Naive thymus-derived CD8-positive, alpha-beta T cell (primary cell): ENCODE data around the gene STARD9. TPM values are rescaled to one million over a fixed set of nuclear protein-coding genes. Genes with fewer than 3 reads are reported as not detected.
"Not testable (repeated sequence)": the region's sequence is repeated elsewhere in the genome, so short reads cannot be mapped to it uniquely, and the experiment has no call there.

Experiments used
- ATAC-seq, 2 donors: fragments of 150-1000 bp; cut with Tn5 transposase in 1 of 2; sonication (Bioruptor Pico), chemical (Tn5 transposase) in 1 of 2; 1 replicate in 1 of 2; 2 replicates in 1 of 2; pipeline ENCODE4 v1.10.0; 2021; ENCODE audit warnings: mild to moderate bottlenecking in 2 of 2, moderate library complexity in 2 of 2
- POLR2A ChIA-PET: fragments of 350-600 bp; sonication (Branson Sonifier 250); formaldehyde crosslinking; loops from one replicate; lab custom pipeline; 2021; ENCODE audit warnings: antibody characterized with exemption; lab: Charles Lee
- DNase-seq, 10 donors: peaks; one replicate each; pipeline versions ENCODE4 v3.0.0 to v3.0.0-alpha.2; 2020 to 2022
- H3K27ac Mint-ChIP-seq, 10 donors: one replicate each; pipeline ENCODE4 v1.8.0; 2020 to 2022; ENCODE audit warnings: mild to moderate bottlenecking in 10 of 10, mixed read lengths in 10 of 10, moderate library complexity in 4 of 10, inconsistent platforms in 1 of 10
- H3K27me3 Mint-ChIP-seq, 5 donors: one replicate each; pipeline ENCODE4 v1.8.0; 2021 to 2022; ENCODE audit warnings: mixed read lengths in 5 of 5
- H3K36me3 Mint-ChIP-seq, 3 donors: one replicate each; pipeline ENCODE4 v1.8.0; 2020 to 2022; ENCODE audit warnings: mixed read lengths in 3 of 3, mild to moderate bottlenecking in 2 of 3, inconsistent platforms in 1 of 3
- H3K4me1 Mint-ChIP-seq, 4 donors: one replicate each; pipeline ENCODE4 v1.8.0; 2021 to 2022; ENCODE audit warnings: mixed read lengths in 4 of 4
- H3K4me3 Mint-ChIP-seq, 10 donors: one replicate each; pipeline ENCODE4 v1.8.0; 2020 to 2022; ENCODE audit warnings: mild to moderate bottlenecking in 10 of 10, mixed read lengths in 10 of 10, moderate library complexity in 6 of 10, inconsistent platforms in 1 of 10
- H3K9me3 Mint-ChIP-seq, 9 donors: one replicate each; pipeline ENCODE4 v1.8.0; 2020 to 2022; ENCODE audit warnings: mixed read lengths in 9 of 9, mild to moderate bottlenecking in 3 of 9, inconsistent platforms in 1 of 9, moderate library complexity in 1 of 9
- polyA plus RNA-seq, 3 donors: library from polyadenylated mRNA; unstranded; fragments of 300-500 nt; fragmentation: Illumina TruSeq; gene quantifications; one replicate each; pipeline ENCODE4 v1.2.3, GENCODE V29; 2021
- total RNA-seq, 8 experiments: library from RNA in 2 of 8; stranded (reverse) in 2 of 8; gene quantifications; one replicate each; pipeline ENCODE4 v1.2.3 and lab custom pipeline; 2021 to 2026

STARD9 gene
- total and polyA plus RNA-seq, 5 experiments from 2014 or later, result 0.10 to 13.7 (median 0.53) TPM

GRCh38 chr15:42592716-42593115, 17.3 kb downstream of the STARD9 start:
- ATAC-seq (no peak), DNase-seq (no peak)
- H3K9me3 Mint-ChIP-seq, result no peaks in the 10 kb centered on the region
- no peak overlapping the region for H3K4me3 Mint-ChIP-seq
- POLR2A ChIA-PET, result interaction anchor here (0.7 to 1.7 kb wide), 2 partner anchors 11 to 17 kb away, joined by 6 to 9 read pairs; no protein-coding TSS in a partner anchor
- no peaks in the 10 kb centered on the region for H3K27me3 Mint-ChIP-seq
- peaks cover 0 to 12% (median 10%) of the 10 kb centered on the region in 3 donors for H3K36me3 Mint-ChIP-seq
- peaks cover 0 to 3% (median 0%) of the 10 kb centered on the region in 4 donors for H3K4me1 Mint-ChIP-seq
- H3K27ac Mint-ChIP-seq, result peak overlapping the region in 1 of 10 donors; percentile 7

- Mint-ChIP-seq H3K4me3 (no peak overlapping the region), H3K36me3 (peaks cover 0 to 12% (median 9%) of the 10 kb centered on the region in 3 donors), H3K27me3 (no peaks in the 10 kb centered on the region), H3K27ac (peak overlapping the region in 1 of 10 donors; percentile 7), H3K4me1 (peaks cover 0 to 3% (median 0%) of the 10 kb centered on the region in 4 donors), H3K9me3 (no peaks in the 10 kb centered on the region)
- ATAC-seq (no peak), DNase-seq (no peak)
- POLR2A ChIA-PET, result interaction anchor here (0.7 to 1.7 kb wide), 3 partner anchors 12 to 31 kb away, joined by 3 to 9 read pairs (median 6); no protein-coding TSS in a partner anchor
Measured at GRCh38 chr15:42593143-42593542, 17.7 kb downstream of the STARD9 start.

GRCh38 chr15:42594095-42594494, 18.7 kb downstream of the STARD9 start:
- H3K4me1 Mint-ChIP-seq, result no peaks in the 10 kb centered on the region
- H3K9me3 Mint-ChIP-seq, result no peaks in the 10 kb centered on the region
- ATAC-seq, result no peak
- H3K27me3 Mint-ChIP-seq, result no peaks in the 10 kb centered on the region
- DNase-seq, result no peak
- no peak overlapping the region for H3K4me3 Mint-ChIP-seq
- POLR2A ChIA-PET, result interaction anchor here (0.6 kb wide), 1 partner anchor 14 kb away, joined by 3 read pairs; no protein-coding TSS in a partner anchor
- H3K27ac Mint-ChIP-seq, result no peak overlapping the region
- H3K36me3 Mint-ChIP-seq, result peaks cover 0 to 12% (median 6%) of the 10 kb centered on the region in 3 donors

- Mint-ChIP-seq H3K4me1 (no peaks in the 10 kb centered on the region), H3K9me3 (no peaks in the 10 kb centered on the region), H3K27ac (peak overlapping the region in 1 of 10 donors; percentile 6), H3K36me3 (peaks cover 0 to 14% (median 6%) of the 10 kb centered on the region in 3 donors), H3K4me3 (no peak overlapping the region), H3K27me3 (no peaks in the 10 kb centered on the region)
- no peak for ATAC-seq
- DNase-seq, result no peak
- POLR2A ChIA-PET, result interaction anchor here (0.8 kb wide), 1 partner anchor 425 kb away, joined by 3 read pairs; no protein-coding TSS in a partner anchor
Measured at GRCh38 chr15:42595626-42596240, 20.3 kb downstream of the STARD9 start.

DNA sequence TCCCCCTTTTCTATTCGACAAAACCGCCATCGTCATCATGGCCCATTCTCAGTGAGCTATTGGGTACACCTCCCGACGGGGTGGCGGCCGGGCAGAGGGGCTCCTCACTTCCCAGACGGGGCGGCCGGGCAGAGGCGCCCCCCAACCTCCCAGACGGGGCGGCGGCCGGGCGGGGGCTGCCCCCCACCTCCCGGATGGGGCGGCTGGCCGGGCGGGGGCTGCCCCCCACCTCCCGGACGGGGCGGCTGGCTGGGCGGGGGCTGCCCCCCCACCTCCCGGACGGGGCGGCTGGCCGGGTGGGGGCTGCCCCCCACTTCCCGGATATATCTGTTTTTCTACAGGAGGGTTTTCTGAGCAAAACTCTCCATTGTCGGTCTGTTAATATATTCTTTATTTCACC, 25.9 kb downstream of the STARD9 start:
- DNase-seq, H3K4me3 Mint-ChIP-seq, ATAC-seq, H3K9me3 Mint-ChIP-seq, H3K27me3 Mint-ChIP-seq, H3K27ac Mint-ChIP-seq, POLR2A ChIA-PET: not testable (repeated sequence)
- Mint-ChIP-seq H3K4me1 (peaks cover 15 to 37% (median 31%) of the 10 kb centered on the region in 4 donors), H3K36me3 (peaks cover 0 to 11% (median 2%) of the 10 kb centered on the region in 3 donors)

- no peak for ATAC-seq
- Mint-ChIP-seq H3K27me3 (no peaks in the 10 kb centered on the region), H3K9me3 (no peaks in the 10 kb centered on the region), H3K4me3 (no peak overlapping the region), H3K27ac (no peak overlapping the region), H3K4me1 (peaks cover 15 to 43% (median 40%) of the 10 kb centered on the region in 4 donors), H3K36me3 (peaks cover 0 to 9% (median 2%) of the 10 kb centered on the region in 3 donors)
- no peak for DNase-seq
- POLR2A ChIA-PET, result no interaction called here
Measured at GRCh38 chr15:42602501-42602900, 27.1 kb downstream of the STARD9 start.

DNA sequence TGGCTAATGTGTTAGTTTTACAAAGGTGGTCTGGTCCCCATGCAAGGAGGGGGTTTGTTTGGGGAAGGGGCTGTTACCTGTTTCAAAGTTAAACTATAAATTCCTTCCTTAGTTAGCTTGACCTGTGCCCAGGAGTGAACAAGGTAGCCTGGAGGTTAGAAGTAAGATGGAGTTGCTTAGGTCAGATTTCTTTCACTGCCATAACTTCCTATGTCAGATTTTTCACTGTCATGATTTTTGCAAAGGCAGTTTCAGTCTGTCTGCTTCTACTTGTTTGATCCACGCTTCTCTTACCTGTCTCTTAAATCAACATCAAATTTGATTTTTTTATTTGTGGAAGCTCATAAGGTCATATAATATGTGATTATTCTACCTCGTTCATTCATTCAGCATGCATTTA, 28.6 kb downstream of the STARD9 start:
- peak overlapping the region in 6 of 10 donors; percentile 43 to 71 (median 70) for H3K4me3 Mint-ChIP-seq
- POLR2A ChIA-PET, result no interaction called here
- DNase-seq, result no peak
- peaks cover 23 to 57% (median 54%) of the 10 kb centered on the region in 4 donors for H3K4me1 Mint-ChIP-seq
- ATAC-seq, result no peak
- no peaks in the 10 kb centered on the region for H3K27me3 Mint-ChIP-seq
- H3K27ac Mint-ChIP-seq, result peak overlapping the region in 7 of 10 donors; percentile 10 to 85 (median 68)
- H3K36me3 Mint-ChIP-seq, result peaks cover 0 to 9% (median 2%) of the 10 kb centered on the region in 3 donors
- H3K9me3 Mint-ChIP-seq, result no peaks in the 10 kb centered on the region

DNA sequence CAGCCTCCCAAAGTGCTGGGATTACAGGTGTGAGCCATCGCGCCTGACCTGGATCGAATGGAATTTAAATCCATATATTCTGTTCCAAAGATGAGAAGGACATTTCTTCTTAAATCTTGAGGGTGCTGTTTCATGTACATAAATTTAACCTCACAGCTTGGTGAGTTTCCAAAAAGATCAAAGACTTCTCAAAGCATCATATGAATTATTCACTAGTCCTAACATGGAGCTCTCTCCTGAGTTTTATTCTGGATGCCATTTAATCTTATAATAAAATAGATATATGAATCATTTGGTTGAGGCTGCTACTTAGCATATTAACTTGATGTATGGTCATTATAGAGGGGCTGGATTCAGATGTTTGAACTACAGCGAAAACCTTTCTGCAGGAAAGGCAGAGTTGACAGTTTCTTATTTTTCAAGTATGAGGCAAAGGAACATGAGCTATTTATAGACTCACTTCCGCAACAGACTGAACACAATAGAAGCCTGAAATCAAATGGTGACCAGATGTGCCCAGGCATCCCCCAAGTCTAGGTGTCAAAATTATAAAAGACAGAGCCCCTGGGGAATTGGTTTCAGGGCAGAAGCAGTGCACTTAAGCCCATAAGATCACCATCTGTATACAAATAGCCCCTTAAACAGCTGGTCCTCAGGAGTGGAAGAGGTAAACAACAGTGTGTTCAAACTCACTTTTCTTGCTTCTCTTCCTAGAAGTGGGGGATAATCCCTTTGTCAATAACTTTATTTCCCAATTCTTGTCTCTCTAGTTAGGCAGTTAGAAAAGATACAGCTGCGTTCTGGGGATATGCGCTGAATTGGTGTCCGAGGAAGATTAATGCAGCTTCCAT, 29.7 kb downstream of the STARD9 start:
- Mint-ChIP-seq H3K9me3 (no peaks in the 10 kb centered on the region), H3K4me1 (peaks cover 25 to 62% (median 58%) of the 10 kb centered on the region in 4 donors), H3K27ac (peak overlapping the region; percentile 60 to 94 (median 90)), H3K4me3 (peak overlapping the region; percentile 51 to 85 (median 77)), H3K27me3 (no peaks in the 10 kb centered on the region), H3K36me3 (peaks cover 0 to 6% (median 0%) of the 10 kb centered on the region in 3 donors)
- POLR2A ChIA-PET, result interaction anchor here (0.5 to 2.9 kb wide), 6 partner anchors 24 to 1061 kb away, joined by 4 to 26 read pairs (median 6); partner anchors contain the start of genes HAUS2, LRRC57 and STARD9
- DNase-seq, result peak in 4 of 10 donors; percentile 5 to 43 (median 34)
- ATAC-seq, result peak; percentile 34 to 46

DNA sequence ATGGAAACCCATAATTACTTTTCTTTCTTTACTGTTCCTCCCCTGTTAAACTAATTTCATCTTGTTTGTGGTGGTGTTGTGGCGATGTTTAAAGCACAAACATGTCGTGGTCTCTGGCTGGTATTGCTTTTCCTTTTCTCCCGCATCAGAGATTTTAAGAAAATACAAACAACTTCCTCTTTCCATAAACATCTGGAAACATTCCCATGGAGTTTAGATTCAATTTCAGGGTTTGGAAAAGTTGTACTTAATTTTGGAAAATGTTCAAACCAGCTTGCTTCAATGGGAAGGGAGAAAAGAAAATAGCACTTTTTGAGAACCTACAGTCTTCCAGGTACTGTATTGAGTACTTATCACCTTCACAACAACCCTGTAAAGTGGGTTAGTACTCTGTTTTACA, 30.4 kb downstream of the STARD9 start:
- DNase-seq, result no peak
- POLR2A ChIA-PET, result interaction anchor here (0.6 to 2.9 kb wide), 5 partner anchors 25 to 1061 kb away, joined by 4 to 26 read pairs (median 9); partner anchors contain the start of genes HAUS2, LRRC57 and STARD9
- Mint-ChIP-seq H3K27me3 (no peaks in the 10 kb centered on the region), H3K4me1 (peaks cover 25 to 64% (median 58%) of the 10 kb centered on the region in 4 donors), H3K4me3 (peak overlapping the region in 9 of 10 donors; percentile 46 to 85 (median 77)), H3K9me3 (no peaks in the 10 kb centered on the region), H3K27ac (peak overlapping the region; percentile 58 to 94 (median 90)), H3K36me3 (peaks cover 0 to 4% (median 0%) of the 10 kb centered on the region in 3 donors)
- no peak for ATAC-seq

DNA sequence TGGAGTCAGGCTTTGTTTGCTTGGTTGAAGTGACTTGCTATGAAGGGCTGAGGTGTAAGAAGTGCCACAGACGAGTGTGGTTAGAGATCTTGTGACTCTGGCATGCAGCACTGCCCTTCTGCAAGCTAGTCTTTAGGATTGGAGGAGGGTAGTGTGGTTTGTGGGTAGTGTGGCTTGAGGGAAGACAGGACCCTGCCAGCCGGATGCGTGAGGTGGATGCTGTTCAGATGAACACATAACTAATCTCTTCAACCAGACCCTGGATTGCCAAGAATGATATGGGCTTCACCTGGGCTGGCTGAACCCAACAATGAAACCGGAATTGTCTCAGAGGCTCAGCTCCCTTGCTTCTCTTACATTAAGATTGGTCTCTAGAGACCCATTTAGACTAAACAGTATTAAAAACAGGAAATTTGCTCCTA, 32.7 kb downstream of the STARD9 start:
- Mint-ChIP-seq H3K4me3 (peak overlapping the region; percentile 61 to 79 (median 71)), H3K9me3 (no peaks in the 10 kb centered on the region), H3K36me3 (no peaks in the 10 kb centered on the region), H3K27me3 (no peaks in the 10 kb centered on the region), H3K27ac (peak overlapping the region; percentile 24 to 91 (median 82)), H3K4me1 (peaks cover 25 to 63% (median 55%) of the 10 kb centered on the region in 4 donors)
- POLR2A ChIA-PET, result interaction anchor here (0.5 to 1.9 kb wide), 5 partner anchors 14 to 1937 kb away, joined by 3 to 13 read pairs (median 8); partner anchors contain the start of genes HAUS2, LRRC57 and STARD9
- DNase-seq (peak; percentile 8 to 64 (median 41)), ATAC-seq (peak; percentile 75 to 76)

DNA sequence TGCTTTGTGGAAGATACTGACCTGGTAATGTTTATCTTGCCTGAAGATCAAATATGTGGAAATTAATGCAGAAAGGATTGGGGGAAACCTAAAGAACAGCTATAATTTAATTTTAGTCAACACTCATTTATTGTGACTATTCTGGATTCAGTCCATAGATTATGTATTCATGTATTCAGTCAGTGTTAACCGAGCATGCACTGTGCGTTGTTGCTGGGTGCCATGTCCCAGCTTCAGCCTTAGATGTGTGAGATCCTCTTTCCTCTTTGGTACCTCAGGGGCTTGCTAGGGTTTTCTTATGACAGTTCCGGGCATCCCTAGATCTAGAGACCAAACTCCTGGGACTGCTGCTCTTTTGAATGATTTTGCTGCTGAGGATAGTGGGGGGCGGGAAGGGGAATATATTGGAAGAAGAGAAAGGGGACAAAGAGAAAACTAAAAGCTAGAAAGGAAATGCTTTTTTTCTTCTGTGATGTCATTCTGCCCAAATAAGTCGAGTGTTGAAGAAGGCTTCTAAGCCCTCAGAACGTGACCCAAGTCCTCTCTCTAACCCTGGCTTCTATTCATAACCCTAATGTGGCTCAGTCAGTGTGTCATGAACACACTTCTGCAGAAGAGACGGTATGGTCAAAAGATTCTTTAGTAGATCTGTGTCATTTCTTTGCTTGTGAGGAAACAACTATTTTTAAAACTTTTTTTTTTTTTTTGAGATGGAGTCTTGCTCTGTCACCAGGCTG, 33.5 kb downstream of the STARD9 start:
- ATAC-seq (peak; percentile 36 to 68), DNase-seq (peak in 4 of 10 donors; percentile 3 to 25 (median 20))
- H3K27me3 Mint-ChIP-seq, result no peaks in the 10 kb centered on the region
- peak overlapping the region; percentile 56 to 85 (median 74) for H3K4me3 Mint-ChIP-seq
- no peaks in the 10 kb centered on the region for H3K9me3 Mint-ChIP-seq
- POLR2A ChIA-PET, result interaction anchor here (0.5 to 1.9 kb wide), 7 partner anchors 28 to 1936 kb away, joined by 3 to 13 read pairs (median 4); partner anchors contain the start of genes HAUS2, LRRC57 and STARD9
- peak overlapping the region; percentile 8 to 91 (median 78) for H3K27ac Mint-ChIP-seq
- no peaks in the 10 kb centered on the region for H3K36me3 Mint-ChIP-seq
- H3K4me1 Mint-ChIP-seq, result peaks cover 23 to 56% (median 49%) of the 10 kb centered on the region in 4 donors
